Stomach smooth muscle (tissue), 2 donors: Measurements from ENCODE around the gene FABP1.

Experiments
- H3K27ac ChIP-seq: one replicate; pipeline ENCODE4 v1.7.0; 2013; ENCODE audit warnings: mild to moderate bottlenecking, low read length, inconsistent platforms
- H3K27me3 ChIP-seq, 2 donors: one replicate each; pipeline ENCODE4 v1.7.0; 2013; ENCODE audit warnings: low read length in 2 of 2; ENCODE audit not compliant: insufficient read depth in 2 of 2, control insufficient read depth in 1 of 2
- H3K36me3 ChIP-seq, 2 donors: one replicate each; pipeline ENCODE4 v1.7.0; 2013; ENCODE audit warnings: low read length in 2 of 2; ENCODE audit not compliant: control insufficient read depth in 2 of 2, insufficient read depth in 2 of 2
- H3K4me1 ChIP-seq: one replicate; pipeline ENCODE4 v1.7.0; 2013; ENCODE audit warnings: low read length; ENCODE audit not compliant: control insufficient read depth, insufficient read depth
- H3K4me3 ChIP-seq, 2 donors: one replicate each; pipeline ENCODE4 v1.7.0; 2013; ENCODE audit warnings: low read length in 2 of 2
- H3K9ac ChIP-seq, 2 donors: one replicate each; pipeline ENCODE4 v1.7.0; 2013; ENCODE audit warnings: low read length in 2 of 2, mild to moderate bottlenecking in 1 of 2
- H3K9me3 ChIP-seq, 2 donors: one replicate each; pipeline ENCODE4 v1.7.0; 2013; ENCODE audit warnings: low read length in 2 of 2; ENCODE audit not compliant: control insufficient read depth in 2 of 2
- donor health status: healthy.
- donor health status: Pancreatic carcinoma.

The FABP1 gene

GRCh38 chr2:88160517-88160916 is 32.7 kb upstream of the FABP1 start:
- H3K36me3 ChIP-seq: no peaks in the 10 kb centered on the region
- H3K27ac ChIP-seq: no peak overlapping the region

GRCh38 chr2:88159955-88160415 is 32.1 kb upstream of the FABP1 start:
- H3K9ac ChIP-seq: no peak overlapping the region
- H3K36me3 ChIP-seq: no peaks in the 10 kb centered on the region
- H3K9me3 ChIP-seq: no peaks in the 10 kb centered on the region
- no peaks in the 10 kb centered on the region for H3K27me3 ChIP-seq
- H3K27ac ChIP-seq: no peak overlapping the region
- peaks cover 7% of the 10 kb centered on the region for H3K4me1 ChIP-seq
- peak overlapping the region in 1 of 2 donors; percentile 35 for H3K4me3 ChIP-seq

More at GRCh38 chr2:88160517-88160916, 32.7 kb upstream of the FABP1 start:
- no peak overlapping the region for H3K4me3 ChIP-seq
- H3K9ac ChIP-seq: no peak overlapping the region
- H3K9me3 ChIP-seq: no peaks in the 10 kb centered on the region
- H3K27me3 ChIP-seq: no peaks in the 10 kb centered on the region
- peaks cover 11% of the 10 kb centered on the region for H3K4me1 ChIP-seq

GRCh38 chr2:88159481-88159880 is 31.6 kb upstream of the FABP1 start:
- H3K27ac ChIP-seq: no peak overlapping the region
- no peak overlapping the region for H3K9ac ChIP-seq
- H3K9me3 ChIP-seq: no peaks in the 10 kb centered on the region
- no peaks in the 10 kb centered on the region for H3K36me3 ChIP-seq
- H3K4me3 ChIP-seq: peak overlapping the region in 1 of 2 donors; percentile 35
- H3K4me1 ChIP-seq: peaks cover 2% of the 10 kb centered on the region
- no peaks in the 10 kb centered on the region for H3K27me3 ChIP-seq

- Histone ChIP-seq H3K4me3 (no peak overlapping the region), H3K4me1 (no peaks in the 10 kb centered on the region), H3K27ac (no peak overlapping the region), H3K36me3 (no peaks in the 10 kb centered on the region), H3K27me3 (peaks cover 0 to 3% of the 10 kb centered on the region in 2 donors), H3K9ac (no peak overlapping the region), H3K9me3 (peaks cover 0 to 8% of the 10 kb centered on the region in 2 donors)
Measured at GRCh38 chr2:88148929-88149438, 21.1 kb upstream of the FABP1 start.

GRCh38 chr2:88147145-88147544 is 19.3 kb upstream of the FABP1 start:
- Histone ChIP-seq H3K27ac (no peak overlapping the region), H3K4me3 (no peak overlapping the region), H3K27me3 (peaks cover 0 to 3% of the 10 kb centered on the region in 2 donors), H3K9me3 (peaks cover under 1 to 3% of the 10 kb centered on the region in 2 donors), H3K9ac (no peak overlapping the region), H3K4me1 (no peaks in the 10 kb centered on the region), H3K36me3 (no peaks in the 10 kb centered on the region)

- peaks cover 3% of the 10 kb centered on the region in 2 donors for H3K9me3 ChIP-seq
- H3K27me3 ChIP-seq: peaks cover 0 to 3% of the 10 kb centered on the region in 2 donors
- H3K4me3 ChIP-seq: no peak overlapping the region
- no peaks in the 10 kb centered on the region for H3K4me1 ChIP-seq
- H3K36me3 ChIP-seq: no peaks in the 10 kb centered on the region
- no peak overlapping the region for H3K27ac ChIP-seq
- no peak overlapping the region for H3K9ac ChIP-seq
Measured at GRCh38 chr2:88146590-88146989, 18.7 kb upstream of the FABP1 start.

GRCh38 chr2:88144914-88145497 is 17.1 kb upstream of the FABP1 start:
- no peak overlapping the region for H3K27ac ChIP-seq
- H3K4me1 ChIP-seq: no peaks in the 10 kb centered on the region
- peaks cover 3% of the 10 kb centered on the region in 2 donors for H3K9me3 ChIP-seq
- H3K4me3 ChIP-seq: no peak overlapping the region
- no peaks in the 10 kb centered on the region for H3K36me3 ChIP-seq
- H3K27me3 ChIP-seq: peaks cover 0 to 3% of the 10 kb centered on the region in 2 donors
- H3K9ac ChIP-seq: no peak overlapping the region

GRCh38 chr2:88144271-88144670 is 16.4 kb upstream of the FABP1 start:
- no peak overlapping the region for H3K27ac ChIP-seq

GRCh38 chr2:88141952-88142351 is 14.1 kb upstream of the FABP1 start:
- Histone ChIP-seq H3K27me3 (peaks cover 0 to 1% of the 10 kb centered on the region in 2 donors), H3K27ac (no peak overlapping the region), H3K36me3 (no peaks in the 10 kb centered on the region), H3K9me3 (peaks cover 0 to 3% of the 10 kb centered on the region in 2 donors), H3K4me3 (no peak overlapping the region), H3K9ac (no peak overlapping the region), H3K4me1 (no peaks in the 10 kb centered on the region)

More at GRCh38 chr2:88144271-88144670, 16.4 kb upstream of the FABP1 start:
- Histone ChIP-seq H3K9ac (no peak overlapping the region), H3K4me1 (no peaks in the 10 kb centered on the region), H3K36me3 (no peaks in the 10 kb centered on the region), H3K4me3 (no peak overlapping the region), H3K9me3 (peaks cover 3% of the 10 kb centered on the region in 2 donors), H3K27me3 (peaks cover 0 to 3% of the 10 kb centered on the region in 2 donors)

GRCh38 chr2:88139804-88140203 is 11.9 kb upstream of the FABP1 start:
- Histone ChIP-seq H3K27ac (no peak overlapping the region), H3K4me3 (no peak overlapping the region), H3K4me1 (no peaks in the 10 kb centered on the region), H3K9ac (no peak overlapping the region), H3K27me3 (no peaks in the 10 kb centered on the region), H3K9me3 (peaks cover 0 to 3% of the 10 kb centered on the region in 2 donors), H3K36me3 (no peaks in the 10 kb centered on the region)

GRCh38 chr2:88139203-88139702 is 11.4 kb upstream of the FABP1 start:
- Histone ChIP-seq H3K27me3 (no peaks in the 10 kb centered on the region), H3K4me1 (no peaks in the 10 kb centered on the region), H3K9ac (no peak overlapping the region), H3K4me3 (no peak overlapping the region), H3K27ac (no peak overlapping the region), H3K9me3 (peaks cover 0 to 3% of the 10 kb centered on the region in 2 donors), H3K36me3 (no peaks in the 10 kb centered on the region)
